H9 (cell line): Measurements from ENCODE around the gene PGS1. TPM values are rescaled to one million over a fixed set of nuclear protein-coding genes. Genes with fewer than 3 reads are reported as not detected.

Source experiments
- DNase-seq: peaks from one replicate; pipeline ENCODE4 v3.0.0-alpha.2; 2017
- H2AFZ ChIP-seq: one replicate; pipeline ENCODE4 v1.6.1; 2013; ENCODE audit warnings: mild to moderate bottlenecking, low read length, control low read depth, moderate library complexity
- H2AK5ac ChIP-seq: 2 replicates; pipeline ENCODE4 v1.6.1; 2013; ENCODE audit warnings: low read length, control low read depth, mixed read lengths; ENCODE audit not compliant: insufficient read length
- H2BK120ac ChIP-seq: one replicate; pipeline ENCODE4 v1.6.1; 2013; ENCODE audit warnings: low read depth, mild to moderate bottlenecking, low read length, control low read depth, inconsistent platforms; ENCODE audit not compliant: poor library complexity, severe bottlenecking
- H2BK12ac ChIP-seq: 2 replicates; pipeline ENCODE4 v1.6.1; 2013; ENCODE audit warnings: low read length, control low read depth, mixed read lengths, low read depth; ENCODE audit not compliant: insufficient read length
- H2BK15ac ChIP-seq: 2 replicates; pipeline ENCODE4 v1.6.1; 2013; ENCODE audit warnings: low read depth, low read length, control low read depth
- H2BK20ac ChIP-seq: one replicate; pipeline ENCODE4 v1.6.1; 2013; ENCODE audit warnings: low read depth, mild to moderate bottlenecking, low read length, control low read depth, inconsistent platforms; ENCODE audit not compliant: poor library complexity, severe bottlenecking
- H2BK5ac ChIP-seq: 2 replicates; pipeline ENCODE4 v1.6.1; 2013; ENCODE audit warnings: low read length, control low read depth, mixed read lengths; ENCODE audit not compliant: insufficient read length
- H3K14ac ChIP-seq: 2 replicates; pipeline ENCODE4 v1.6.1; 2013; ENCODE audit warnings: low read length, control low read depth; ENCODE audit not compliant: insufficient read depth
- H3K18ac ChIP-seq: 2 replicates; pipeline ENCODE4 v1.6.1; 2013; ENCODE audit warnings: low read depth, mild to moderate bottlenecking, mixed read lengths, low read length, control low read depth; ENCODE audit not compliant: insufficient read length
- H3K23ac ChIP-seq: 2 replicates; pipeline ENCODE4 v1.6.1; 2013; ENCODE audit warnings: low read length, control low read depth, mixed read lengths, low read depth; ENCODE audit not compliant: insufficient read length
- H3K23me2 ChIP-seq: 2 replicates; pipeline ENCODE4 v1.6.1; 2013; ENCODE audit warnings: low read depth, mild to moderate bottlenecking, mixed read lengths, low read length, control low read depth; ENCODE audit not compliant: insufficient read length, poor library complexity, severe bottlenecking
- H3K27ac ChIP-seq: 2 replicates; pipeline ENCODE4 v1.5.1; 2013; ENCODE audit warnings: low read length, control low read depth, mixed read lengths, low read depth; ENCODE audit not compliant: insufficient read length
- H3K27me3 ChIP-seq: 2 replicates; pipeline ENCODE4 v1.6.1; 2013; ENCODE audit warnings: low read length, control low read depth, inconsistent platforms; ENCODE audit not compliant: insufficient read depth
- H3K4ac ChIP-seq: 2 replicates; pipeline ENCODE4 v1.6.1; 2013; ENCODE audit warnings: low read depth, mild to moderate bottlenecking, control low read depth, inconsistent platforms, low read length, moderate library complexity
- H3K4me1 ChIP-seq: 2 replicates; pipeline ENCODE4 v1.6.1; 2013; ENCODE audit warnings: low read length, control low read depth, inconsistent platforms; ENCODE audit not compliant: insufficient read depth
- H3K4me2 ChIP-seq: 2 replicates; pipeline ENCODE4 v1.6.1; 2013; ENCODE audit warnings: low read length, control low read depth, mixed read lengths; ENCODE audit not compliant: insufficient read length, insufficient read depth
- H3K56ac ChIP-seq: 2 replicates; pipeline ENCODE4 v1.6.1; 2013; ENCODE audit warnings: low read depth, mild to moderate bottlenecking, mixed read lengths, low read length, control low read depth; ENCODE audit not compliant: insufficient read length
- H3K79me1 ChIP-seq: 2 replicates; pipeline ENCODE4 v1.6.1; 2013; ENCODE audit warnings: low read depth, mild to moderate bottlenecking, moderate library complexity, low read length, control low read depth, inconsistent platforms; ENCODE audit not compliant: insufficient read depth, poor library complexity, severe bottlenecking
- H3K79me2 ChIP-seq: 2 replicates; pipeline ENCODE4 v1.6.1; 2013; ENCODE audit warnings: low read length, control low read depth, inconsistent platforms; ENCODE audit not compliant: insufficient read depth
- H3K9ac ChIP-seq: 2 replicates; pipeline ENCODE4 v1.6.1; 2013; ENCODE audit warnings: low read length, control low read depth, mixed read lengths; ENCODE audit not compliant: insufficient read length; ENCODE audit errors: extremely low read depth
- H3K9me3 ChIP-seq: one replicate; pipeline ENCODE4 v1.6.1; 2013; ENCODE audit warnings: low read depth, low read length, inconsistent platforms; ENCODE audit not compliant: control insufficient read depth
- H3T11ph ChIP-seq: one replicate; pipeline ENCODE4 v1.6.1; 2013; ENCODE audit warnings: mild to moderate bottlenecking, low read length, control low read depth, inconsistent platforms
- H4K20me1 ChIP-seq: one replicate; pipeline ENCODE4 v1.6.1; 2013; ENCODE audit not compliant: control insufficient read depth, insufficient read length, insufficient read depth
- H4K5ac ChIP-seq: 2 replicates; pipeline ENCODE4 v1.6.1; 2013; ENCODE audit warnings: low read depth, mild to moderate bottlenecking, mixed read lengths, low read length, control low read depth; ENCODE audit not compliant: insufficient read length
- H4K8ac ChIP-seq: replicated peaks from 2 replicates; pipeline ENCODE4 v1.6.1; 2013; ENCODE audit warnings: low read length, control low read depth, mixed read lengths, low read depth; ENCODE audit not compliant: insufficient read length
- H4K91ac ChIP-seq: 2 replicates; pipeline ENCODE4 v1.6.1; 2013; ENCODE audit warnings: low read depth, mild to moderate bottlenecking, moderate library complexity, mixed read lengths, low read length, control low read depth; ENCODE audit not compliant: insufficient read length
- H3K27ac Mint-ChIP-seq, 3 experiments: 2 replicates in 2 of 3; 3 replicates in 1 of 3; pipeline ENCODE4 v1.8.0; 2020 to 2021; ENCODE audit warnings: mixed read lengths in 3 of 3, mild to moderate bottlenecking in 1 of 3, moderate library complexity in 1 of 3
- H3K27me3 Mint-ChIP-seq: 2 replicates; pipeline ENCODE4 v1.8.0; 2021; ENCODE audit warnings: low read depth, mild to moderate bottlenecking, moderate library complexity, mixed read lengths
- H3K36me3 Mint-ChIP-seq, 3 experiments: 2 replicates in 2 of 3; 3 replicates in 1 of 3; pipeline ENCODE4 v1.8.0; 2020 to 2021; ENCODE audit warnings: low read depth in 3 of 3, mixed read lengths in 3 of 3; ENCODE audit not compliant: insufficient read depth in 1 of 3
- H3K4me1 Mint-ChIP-seq, 2 experiments: 2 replicates each; pipeline ENCODE4 v1.8.0; 2020; ENCODE audit warnings: mixed read lengths in 2 of 2
- H3K4me3 Mint-ChIP-seq, 2 experiments: 2 replicates in 1 of 2; 3 replicates in 1 of 2; pipeline ENCODE4 v1.8.0; 2020 to 2021; ENCODE audit warnings: mild to moderate bottlenecking in 2 of 2, mixed read lengths in 2 of 2, moderate library complexity in 1 of 2
- H3K9me3 Mint-ChIP-seq, 2 experiments: 2 replicates in 1 of 2; 3 replicates in 1 of 2; pipeline ENCODE4 v1.8.0; 2020; ENCODE audit warnings: mild to moderate bottlenecking in 2 of 2, mixed read lengths in 2 of 2, moderate library complexity in 1 of 2
- WGBS: extraction: QIAGEN DNeasy Blood & Tissue Kit; methylation state at CpG from one replicate; pipeline ENCODE4 v1.1.7; 2013; ENCODE audit warnings: missing lambda C conversion rate, low lambda C conversion rate, mixed read lengths; ENCODE audit not compliant: insufficient read length; ENCODE audit errors: extremely low coverage; 5-methylcytosine and 5-hydroxymethylcytosine counted together
- total RNA-seq: library from RNA; stranded (reverse); gene quantifications from 2 replicates; pipeline ENCODE4 v1.2.1, GENCODE V29; 2021
- TF ChIP-seq, protein P1 (sequence below): fragments of 200-600 bp; sonication (generic); conservative IDR thresholded peaks from 3 replicates; pipeline ENCODE4 v1.8.0; 2021; ENCODE audit warnings: antibody characterized with exemption, mild to moderate bottlenecking

Gene PGS1
- total RNA-seq, 1 experiment from 2014 or later: 45.7 TPM

DNA sequence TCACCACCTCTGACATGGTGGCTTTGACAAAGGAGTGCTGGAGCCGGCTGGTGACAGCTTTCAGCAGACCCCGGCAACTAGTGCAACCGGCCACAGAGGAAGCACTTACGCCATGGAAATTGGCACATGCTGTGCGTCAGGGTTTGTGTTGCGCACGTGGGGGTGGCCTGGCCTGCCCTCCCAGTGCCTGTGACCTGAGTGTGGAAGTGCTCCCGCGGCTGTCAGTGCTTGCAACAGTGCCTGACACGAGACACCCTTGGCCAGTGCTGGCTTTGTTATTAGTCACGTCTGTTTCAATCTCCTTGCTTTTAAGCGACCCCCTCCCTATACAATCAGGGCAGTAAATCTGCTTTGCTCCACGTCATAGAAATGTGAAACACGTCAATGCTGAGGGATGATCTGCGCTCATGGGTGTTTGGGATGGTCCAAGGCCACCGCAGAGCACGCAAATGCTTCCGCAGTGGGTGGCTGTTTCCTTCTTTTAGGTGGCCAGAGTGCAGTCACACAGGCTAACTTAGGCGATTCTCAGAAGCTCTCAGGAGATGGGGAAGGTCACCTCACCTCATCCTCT is 64.3 kb downstream of the PGS1 start:
- Histone ChIP-seq H2BK15ac (no peak overlapping the region), H3K56ac (no peak overlapping the region), H3K79me2 (no peaks in the 10 kb centered on the region), H2BK12ac (no peak overlapping the region), H3K14ac (no peak overlapping the region), H2AK5ac (no peak overlapping the region), H3K9ac (no peak overlapping the region), H4K5ac (no peak overlapping the region), H2BK20ac (no peak overlapping the region), H4K20me1 (no peaks in the 10 kb centered on the region), H4K8ac (no peak overlapping the region), H3K18ac (no peak overlapping the region), H3K9me3 (no peaks in the 10 kb centered on the region), H3T11ph (no peak overlapping the region), H3K23ac (no peak overlapping the region), H3K27me3 (no peaks in the 10 kb centered on the region), H4K91ac (no peak overlapping the region), H3K27ac (no peak overlapping the region), H2BK5ac (no peak overlapping the region), H3K4me1 (no peaks in the 10 kb centered on the region), H2BK120ac (no peak overlapping the region), H3K23me2 (no peaks in the 10 kb centered on the region), H3K79me1 (no peaks in the 10 kb centered on the region), H3K4me2 (no peak overlapping the region), H2AFZ (no peak overlapping the region), H3K4ac (no peak overlapping the region)
- H3K9me3 Mint-ChIP-seq: peaks cover 10 to 13% of the 10 kb centered on the region in 2 experiments; a peak in 4 of 5 replicates
- H3K27me3 Mint-ChIP-seq: peaks cover 1% of the 10 kb centered on the region; the same call in 1 of the 2 replicates
- no CpG with 5 or more reads among the region's 19 CpGs for WGBS
- no peaks in the 10 kb centered on the region for H3K4me1 Mint-ChIP-seq
- H3K36me3 Mint-ChIP-seq: peaks cover 0 to 6% (median 0%) of the 10 kb centered on the region in 3 experiments; a peak in 2 of 7 replicates
- DNase-seq: no peak
- no peak overlapping the region for H3K27ac Mint-ChIP-seq
- TF ChIP-seq, protein P1, sequence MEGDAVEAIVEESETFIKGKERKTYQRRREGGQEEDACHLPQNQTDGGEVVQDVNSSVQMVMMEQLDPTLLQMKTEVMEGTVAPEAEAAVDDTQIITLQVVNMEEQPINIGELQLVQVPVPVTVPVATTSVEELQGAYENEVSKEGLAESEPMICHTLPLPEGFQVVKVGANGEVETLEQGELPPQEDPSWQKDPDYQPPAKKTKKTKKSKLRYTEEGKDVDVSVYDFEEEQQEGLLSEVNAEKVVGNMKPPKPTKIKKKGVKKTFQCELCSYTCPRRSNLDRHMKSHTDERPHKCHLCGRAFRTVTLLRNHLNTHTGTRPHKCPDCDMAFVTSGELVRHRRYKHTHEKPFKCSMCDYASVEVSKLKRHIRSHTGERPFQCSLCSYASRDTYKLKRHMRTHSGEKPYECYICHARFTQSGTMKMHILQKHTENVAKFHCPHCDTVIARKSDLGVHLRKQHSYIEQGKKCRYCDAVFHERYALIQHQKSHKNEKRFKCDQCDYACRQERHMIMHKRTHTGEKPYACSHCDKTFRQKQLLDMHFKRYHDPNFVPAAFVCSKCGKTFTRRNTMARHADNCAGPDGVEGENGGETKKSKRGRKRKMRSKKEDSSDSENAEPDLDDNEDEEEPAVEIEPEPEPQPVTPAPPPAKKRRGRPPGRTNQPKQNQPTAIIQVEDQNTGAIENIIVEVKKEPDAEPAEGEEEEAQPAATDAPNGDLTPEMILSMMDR: no peak
- no peak overlapping the region for H3K4me3 Mint-ChIP-seq
